Left lung (tissue), 10 donors: ENCODE results near the gene ZBTB20. TPM values are rescaled to one million over a fixed set of nuclear protein-coding genes. Genes with fewer than 3 reads are reported as not detected.

ENCODE experiments used
- ATAC-seq: fragments of 200-7000 bp; cut with Tn5 transposase; one replicate; pipeline ENCODE4 v1.9.1; 2020; ENCODE audit warnings: moderate library complexity
- DNase-seq, 4 donors: peaks; one replicate each; pipeline ENCODE4 v3.0.0-alpha.2; 2013 to 2020
- H3K27ac ChIP-seq, 2 donors: fragments of 200-600 bp; sonication (generic) in 1 of 2; one replicate each; pipeline versions ENCODE4 v1.5.0 to v1.8.0; 2020 to 2021
- H3K27me3 ChIP-seq, 2 donors: fragments of 200-600 bp; sonication (generic) in 1 of 2; one replicate each; pipeline versions ENCODE4 v1.5.0 to v1.8.0; 2020 to 2021
- H3K36me3 ChIP-seq, 2 donors: fragments of 200-600 bp; sonication (generic) in 1 of 2; one replicate each; pipeline versions ENCODE4 v1.5.0 to v1.8.0; 2020 to 2021
- H3K4me1 ChIP-seq, 2 donors: fragments of 200-600 bp; one replicate each; pipeline ENCODE4 v1.8.0; 2021
- H3K4me3 ChIP-seq, 2 donors: fragments of 200-600 bp; sonication (generic) in 1 of 2; one replicate each; pipeline versions ENCODE4 v1.5.0 to v1.8.0; 2020 to 2021; ENCODE audit warnings: mild to moderate bottlenecking in 1 of 2
- H3K9me3 ChIP-seq, 2 donors: fragments of 200-600 bp; sonication (generic) in 1 of 2; one replicate each; pipeline versions ENCODE4 v1.5.0 to v1.8.0; 2020 to 2021
- CTCF ChIP-seq, 2 donors: fragments of 200-600 bp; sonication (generic) in 1 of 2; IDR thresholded peaks; one replicate each; pipeline versions ENCODE4 v1.5.0 to v1.8.0; 2021; ENCODE audit warnings: antibody characterized with exemption in 2 of 2
- intact Hi-C, 2 donors: fragments of 100-400 bp; cut with DNase I; formaldehyde crosslinking; loops; one replicate each; pipeline versions ENCODE4 v1.11.2 to v1.14.2; 2022
- polyA plus RNA-seq, 6 donors: library from polyadenylated mRNA; unstranded; fragments of 120-200 nt; gene quantifications; one replicate each; pipeline ENCODE4 v1.2.1, GENCODE V29; 2013; ENCODE audit not compliant: insufficient read length in 6 of 6
- total RNA-seq, 2 donors: library from RNA; stranded (reverse); fragmentation: NEBNext Ultra II Directional; extraction: Animal tissue kit (Norgen Biotek cat#: 25700); gene quantifications; one replicate each; pipeline ENCODE4 v1.2.1, GENCODE V29; 2021
- donor health status: DM: no; HTN: yes; CAD: no.
- donor health status: DM: no; HTN: no; CAD: no.

ZBTB20 gene
- total and polyA plus RNA-seq, 8 donors, result 1.1 to 63.5 (median 6.0) TPM

- no peak for ATAC-seq
- Histone ChIP-seq H3K27me3 (no peaks in the 10 kb centered on the region), H3K27ac (no peak overlapping the region), H3K4me1 (no peaks in the 10 kb centered on the region), H3K36me3 (no peaks in the 10 kb centered on the region), H3K9me3 (no peaks in the 10 kb centered on the region), H3K4me3 (no peak overlapping the region)
- TF ChIP-seq CTCF (IDR thresholded peaks at IDR 0.05), result no peak
- intact Hi-C loops, result no loop called here
- no peak for DNase-seq
Measured at GRCh38 chr3:115164374-115165221, 17.5 kb upstream of the ZBTB20 start.

- intact Hi-C loops, result no loop called here
- ATAC-seq (no peak), DNase-seq (no peak)
- no peaks in the 10 kb centered on the region for H3K27me3 ChIP-seq
- no peak overlapping the region for H3K27ac ChIP-seq
- no peak overlapping the region for H3K4me3 ChIP-seq
- H3K36me3 ChIP-seq, result no peaks in the 10 kb centered on the region
- TF ChIP-seq CTCF (IDR thresholded peaks at IDR 0.05), result no peak
- H3K4me1 ChIP-seq, result no peaks in the 10 kb centered on the region
- H3K9me3 ChIP-seq, result no peaks in the 10 kb centered on the region
Measured at GRCh38 chr3:115162759-115163158, 15.7 kb upstream of the ZBTB20 start.

- Histone ChIP-seq H3K4me3 (no peak overlapping the region), H3K27me3 (no peaks in the 10 kb centered on the region), H3K36me3 (no peaks in the 10 kb centered on the region), H3K27ac (no peak overlapping the region), H3K9me3 (no peaks in the 10 kb centered on the region), H3K4me1 (no peaks in the 10 kb centered on the region)
- TF ChIP-seq CTCF (IDR thresholded peaks at IDR 0.05), result no peak
- no peak for ATAC-seq
- intact Hi-C loops, result no loop called here
- no peak for DNase-seq
Measured at GRCh38 chr3:115161866-115162265, 14.8 kb upstream of the ZBTB20 start.

- Histone ChIP-seq H3K4me1 (no peaks in the 10 kb centered on the region), H3K27me3 (no peaks in the 10 kb centered on the region), H3K4me3 (no peak overlapping the region), H3K36me3 (no peaks in the 10 kb centered on the region), H3K9me3 (no peaks in the 10 kb centered on the region), H3K27ac (no peak overlapping the region)
- intact Hi-C loops, result no loop called here
- DNase-seq (no peak), ATAC-seq (no peak)
- no peak for TF ChIP-seq CTCF (IDR thresholded peaks at IDR 0.05)
Measured at GRCh38 chr3:115161168-115161834, 14.2 kb upstream of the ZBTB20 start.

GRCh38 chr3:115160295-115160694, 13.2 kb upstream of the ZBTB20 start:
- Histone ChIP-seq H3K9me3 (no peaks in the 10 kb centered on the region), H3K36me3 (no peaks in the 10 kb centered on the region), H3K27ac (no peak overlapping the region), H3K4me3 (no peak overlapping the region), H3K27me3 (no peaks in the 10 kb centered on the region), H3K4me1 (no peaks in the 10 kb centered on the region)
- ATAC-seq (no peak), DNase-seq (no peak)
- TF ChIP-seq CTCF (IDR thresholded peaks at IDR 0.05), result no peak
- intact Hi-C loops, result no loop called here
